KOPT-K1 (cell line): Measurements from ENCODE around the gene FAAP20.

Source experiments
- H3K27ac ChIP-seq: fragments of 200-600 bp; sonication (generic); 2 replicates; pipeline ENCODE4 v1.5.1; 2016; ENCODE audit warnings: antibody characterized with exemption, mild to moderate bottlenecking, low read depth, low read length; ENCODE audit not compliant: poor library complexity, severe bottlenecking
- H3K36me3 ChIP-seq: fragments of 200-600 bp; sonication (generic); 2 replicates; pipeline ENCODE4 v1.5.1; 2017; ENCODE audit warnings: antibody characterized with exemption, mild to moderate bottlenecking, low read length, moderate library complexity; ENCODE audit not compliant: insufficient read depth
- H3K9me3 ChIP-seq: fragments of 200-600 bp; sonication (generic); 2 replicates; pipeline ENCODE4 v1.5.1; 2017; ENCODE audit warnings: antibody characterized with exemption, low read length, mild to moderate bottlenecking; ENCODE audit not compliant: insufficient read depth, poor library complexity, severe bottlenecking

Gene FAAP20

GRCh38 chr1:2182376-2182775, 12.2 kb downstream of the FAAP20 start:
- no peaks in the 10 kb centered on the region for H3K9me3 ChIP-seq
- no peaks in the 10 kb centered on the region; the same call in 1 of the 2 replicates for H3K36me3 ChIP-seq
- H3K27ac ChIP-seq = no peak overlapping the region

- H3K36me3 ChIP-seq = no peaks in the 10 kb centered on the region; the same call in 1 of the 2 replicates
- no peaks in the 10 kb centered on the region for H3K9me3 ChIP-seq
- no peak overlapping the region for H3K27ac ChIP-seq
Observed at GRCh38 chr1:2181752-2182151, 12.8 kb downstream of the FAAP20 start.

GRCh38 chr1:2181271-2181670, 13.3 kb downstream of the FAAP20 start:
- Histone ChIP-seq H3K9me3 (no peaks in the 10 kb centered on the region), H3K36me3 (no peaks in the 10 kb centered on the region), H3K27ac (no peak overlapping the region)

GRCh38 chr1:2180297-2181245, 14.0 kb downstream of the FAAP20 start:
- Histone ChIP-seq H3K9me3 (no peaks in the 10 kb centered on the region), H3K27ac (no peak overlapping the region), H3K36me3 (no peaks in the 10 kb centered on the region)

- Histone ChIP-seq H3K27ac (no peak overlapping the region), H3K36me3 (no peaks in the 10 kb centered on the region), H3K9me3 (no peaks in the 10 kb centered on the region)
Observed at GRCh38 chr1:2179283-2180013, 15.1 kb downstream of the FAAP20 start.

- Histone ChIP-seq H3K9me3 (no peaks in the 10 kb centered on the region), H3K36me3 (no peaks in the 10 kb centered on the region), H3K27ac (no peak overlapping the region)
Observed at GRCh38 chr1:2178875-2179274, 15.7 kb downstream of the FAAP20 start.

- Histone ChIP-seq H3K27ac (no peak overlapping the region), H3K36me3 (no peaks in the 10 kb centered on the region), H3K9me3 (no peaks in the 10 kb centered on the region)
Observed at GRCh38 chr1:2177946-2178538, 16.5 kb downstream of the FAAP20 start.

GRCh38 chr1:2177541-2177940, 17.0 kb downstream of the FAAP20 start:
- no peaks in the 10 kb centered on the region for H3K36me3 ChIP-seq
- H3K9me3 ChIP-seq = no peaks in the 10 kb centered on the region
- no peak overlapping the region for H3K27ac ChIP-seq

- no peak overlapping the region for H3K27ac ChIP-seq
- H3K36me3 ChIP-seq = no peaks in the 10 kb centered on the region
- no peaks in the 10 kb centered on the region for H3K9me3 ChIP-seq
Observed at GRCh38 chr1:2176615-2177014, 18.0 kb downstream of the FAAP20 start.

- H3K36me3 ChIP-seq = no peaks in the 10 kb centered on the region
- no peaks in the 10 kb centered on the region for H3K9me3 ChIP-seq
- no peak overlapping the region for H3K27ac ChIP-seq
Observed at GRCh38 chr1:2175681-2176454, 18.7 kb downstream of the FAAP20 start.

- H3K36me3 ChIP-seq = no peaks in the 10 kb centered on the region
Observed at GRCh38 chr1:2175055-2175414, 19.5 kb downstream of the FAAP20 start.

GRCh38 chr1:2174348-2175054, 20.1 kb downstream of the FAAP20 start:
- Histone ChIP-seq H3K9me3 (no peaks in the 10 kb centered on the region), H3K36me3 (no peaks in the 10 kb centered on the region), H3K27ac (no peak overlapping the region)

More at GRCh38 chr1:2175055-2175414, 19.5 kb downstream of the FAAP20 start:
- Histone ChIP-seq H3K27ac (no peak overlapping the region), H3K9me3 (no peaks in the 10 kb centered on the region)

GRCh38 chr1:2173546-2174347, 20.8 kb downstream of the FAAP20 start:
- no peaks in the 10 kb centered on the region for H3K36me3 ChIP-seq
- no peaks in the 10 kb centered on the region for H3K9me3 ChIP-seq
- no peak overlapping the region for H3K27ac ChIP-seq
